Cardiac muscle cell (in vitro differentiated cells and primary cell): ENCODE data around the gene MAJIN. TPM values are rescaled to one million over a fixed set of nuclear protein-coding genes. Genes with fewer than 3 reads are reported as not detected.

Source experiments
- DNase-seq, 2 donors: peaks; one replicate each; pipeline versions ENCODE4 v3.0.0 to v3.0.0-alpha.2; 2010 to 2017; ENCODE audit warnings: low read depth in 1 of 2, low spot score in 1 of 2
- H3K27ac ChIP-seq: fragments of 200-600 bp; sonication (generic); 2 replicates; pipeline ENCODE4 v1.5.1; 2016
- H3K27me3 ChIP-seq: fragments of 200-600 bp; sonication (generic); 2 replicates; pipeline ENCODE4 v1.6.0; 2016; ENCODE audit warnings: control low read depth
- H3K36me3 ChIP-seq: fragments of 200-600 bp; sonication (generic); 2 replicates; pipeline ENCODE4 v1.5.1; 2016; ENCODE audit warnings: control low read depth
- H3K4me1 ChIP-seq: fragments of 200-600 bp; sonication (generic); 2 replicates; pipeline ENCODE4 v1.8.1; 2017; ENCODE audit warnings: low read depth, mild to moderate bottlenecking, mixed run types
- H3K4me3 ChIP-seq: fragments of 200-600 bp; sonication (generic); 2 replicates; pipeline ENCODE4 v1.5.1; 2016; ENCODE audit warnings: mild to moderate bottlenecking
- H3K9me3 ChIP-seq: fragments of 200-600 bp; sonication (generic); 2 replicates; pipeline ENCODE4 v1.5.1; 2017; ENCODE audit warnings: low read depth, mild to moderate bottlenecking, control low read depth
- CTCF ChIP-seq: IDR thresholded peaks from 2 replicates; pipeline ENCODE4 v1.5.1; 2012; ENCODE audit warnings: low read depth, mild to moderate bottlenecking, low read length
- polyA plus RNA-seq: library from polyadenylated mRNA; unstranded; fragments of >200 nt; fragmentation: Nextera tagmentation; extraction: Ambion mirVana; gene quantifications from 2 replicates; pipeline ENCODE4 v1.2.1, GENCODE V29; 2016
- total RNA-seq: library from RNA; depleted of rRNA; stranded (reverse); fragments of >200 nt; gene quantifications from 2 replicates; pipeline ENCODE4 v1.2.3, GENCODE V29; 2016

The MAJIN gene
- total RNA-seq (not detected in 2 replicates), polyA plus RNA-seq (0.06 TPM in 1 of 2 replicates, not detected in the other)

- Histone ChIP-seq H3K36me3 (no peaks in the 10 kb centered on the region), H3K4me1 (no peaks in the 10 kb centered on the region), H3K27me3 (no peaks in the 10 kb centered on the region), H3K27ac (no peak within 1 kb of the TSS), H3K9me3 (no peaks in the 10 kb centered on the region), H3K4me3 (no peak within 1 kb of the TSS)
- peak in 1 of 2 donors; percentile 89 for DNase-seq
- no peak for TF ChIP-seq CTCF
Observed at GRCh38 chr11:64971421-64972233, at the start of gene MAJIN. MAJIN (minus strand) TSS chr11:64972108; CDS start chr11:64959405, 12,703 bp downstream.

GRCh38 chr11:65021509-65021908, 49.6 kb upstream of the MAJIN start:
- TF ChIP-seq CTCF: no peak
- no peak overlapping the region for H3K27ac ChIP-seq
- H3K9me3 ChIP-seq: no peaks in the 10 kb centered on the region
- DNase-seq: no peak
- H3K27me3 ChIP-seq: no peaks in the 10 kb centered on the region
- H3K36me3 ChIP-seq: peaks cover 2% of the 10 kb centered on the region
- H3K4me1 ChIP-seq: no peaks in the 10 kb centered on the region
- H3K4me3 ChIP-seq: no peak overlapping the region

GRCh38 chr11:65021003-65021402, 49.1 kb upstream of the MAJIN start:
- no peak for DNase-seq
- Histone ChIP-seq H3K36me3 (peaks cover 2% of the 10 kb centered on the region), H3K9me3 (no peaks in the 10 kb centered on the region), H3K27ac (no peak overlapping the region), H3K4me3 (no peak overlapping the region), H3K27me3 (no peaks in the 10 kb centered on the region), H3K4me1 (no peaks in the 10 kb centered on the region)
- no peak for TF ChIP-seq CTCF

- Histone ChIP-seq H3K27ac (no peak overlapping the region), H3K4me1 (no peaks in the 10 kb centered on the region), H3K36me3 (peaks cover 2% of the 10 kb centered on the region), H3K4me3 (no peak overlapping the region), H3K27me3 (no peaks in the 10 kb centered on the region), H3K9me3 (no peaks in the 10 kb centered on the region)
- TF ChIP-seq CTCF: no peak
- no peak for DNase-seq
Observed at GRCh38 chr11:65019824-65020223, 47.9 kb upstream of the MAJIN start.

- H3K36me3 ChIP-seq: peaks cover 2% of the 10 kb centered on the region
- TF ChIP-seq CTCF: no peak
- no peaks in the 10 kb centered on the region for H3K4me1 ChIP-seq
- no peak for DNase-seq
- no peaks in the 10 kb centered on the region for H3K9me3 ChIP-seq
- no peak overlapping the region for H3K4me3 ChIP-seq
- H3K27ac ChIP-seq: no peak overlapping the region
- H3K27me3 ChIP-seq: no peaks in the 10 kb centered on the region
Observed at GRCh38 chr11:65017937-65018336, 46.0 kb upstream of the MAJIN start.
